GM21529 (cell line): ENCODE data around the gene DHX9.

ENCODE experiments used
- ATAC-seq: cut with Tn5 transposase; IDR thresholded peaks from one replicate; pipeline ENCODE4 v1.9.1; 2021; ENCODE audit not compliant: unreplicated experiment

DHX9 gene

DNA sequence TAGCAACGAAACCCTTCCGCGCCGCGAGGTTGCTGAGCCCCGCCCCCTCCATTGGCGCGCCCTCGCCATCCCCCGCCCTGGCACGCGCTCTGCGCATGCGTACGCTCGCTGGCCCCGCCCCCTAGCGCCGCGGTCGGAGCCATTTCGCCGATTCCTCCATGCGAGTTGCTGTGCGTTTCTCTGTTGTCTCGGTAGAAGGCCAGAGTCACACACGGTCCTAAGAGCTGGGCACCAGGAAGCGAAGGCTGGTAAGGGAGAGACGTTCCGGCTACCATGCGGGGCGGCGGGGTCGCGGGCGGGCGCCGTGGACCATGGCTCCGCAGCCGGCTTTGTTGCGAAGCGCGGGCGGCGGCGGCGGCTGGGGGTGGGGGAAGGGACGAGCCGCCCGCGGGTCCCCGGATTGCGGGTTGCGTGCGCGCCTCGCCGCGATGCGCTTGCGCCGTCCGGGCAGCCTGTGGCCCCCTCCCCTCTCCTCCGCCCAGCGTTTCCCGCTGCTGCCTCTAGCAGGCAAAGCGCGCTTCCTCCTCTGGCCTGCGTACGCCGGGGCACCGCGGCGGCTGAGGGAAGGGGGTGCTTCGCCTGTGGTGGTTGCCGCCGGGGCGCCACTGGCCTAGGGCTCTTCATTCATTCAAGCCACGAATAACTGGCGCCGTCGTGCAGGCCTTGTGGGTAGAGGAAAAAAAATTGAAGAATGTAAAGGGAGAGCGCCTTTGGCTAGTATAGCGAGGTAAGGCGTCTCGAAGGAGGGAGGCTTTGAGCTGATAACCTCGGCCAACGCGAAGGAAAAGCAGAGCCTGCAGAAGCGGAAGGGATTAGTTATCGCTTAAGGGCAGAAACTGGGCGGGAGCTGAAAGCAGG is at the start of gene DHX9:
DHX9 (plus strand) TSS at position 139 of the 858 bp plus-strand sequence. CDS start 3,220 bp downstream, outside the sequence.
- peak; percentile 77 for ATAC-seq

DNA sequence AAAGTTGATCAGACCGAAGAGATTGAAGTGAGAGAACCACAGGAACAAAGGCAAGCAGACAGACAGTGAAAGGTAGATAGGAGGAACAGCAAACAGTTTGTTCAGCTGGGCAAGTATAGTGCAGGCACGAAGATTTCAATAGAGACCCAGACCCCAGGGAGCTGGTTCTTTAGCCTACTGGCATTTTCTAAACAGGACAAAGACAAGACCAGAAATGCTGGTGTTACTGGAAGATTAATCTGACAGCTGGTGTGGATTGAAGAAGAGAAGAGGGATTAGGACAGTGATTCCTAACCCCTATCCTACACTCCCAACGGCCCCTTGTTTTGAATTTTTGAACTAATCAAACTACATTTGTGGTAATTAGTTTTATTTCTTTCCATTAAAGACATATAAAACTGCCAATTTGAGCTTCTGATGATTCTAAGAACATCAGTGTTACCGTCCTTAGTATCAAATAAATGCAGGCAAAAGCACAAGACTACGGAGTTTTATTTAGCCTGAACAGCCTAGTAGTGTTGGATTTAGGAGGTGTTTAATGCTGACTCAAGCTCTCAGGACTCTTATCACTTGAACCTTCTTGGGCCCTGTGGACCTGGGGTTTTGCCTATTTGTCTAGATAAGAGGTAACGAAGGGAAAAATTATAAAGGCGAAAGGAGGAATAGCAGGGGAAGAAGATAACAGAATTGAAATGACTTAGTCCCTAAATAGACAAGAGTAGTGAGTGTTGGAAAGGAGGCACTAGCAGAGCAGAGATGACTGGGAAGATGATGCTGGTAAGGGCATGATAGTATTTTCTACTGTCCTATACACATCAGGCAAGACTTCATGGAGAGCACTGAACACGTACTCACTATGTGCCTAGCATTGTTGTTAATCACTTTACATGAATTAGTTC is 47.6 kb upstream of the DHX9 start:
- no peak for ATAC-seq

DNA sequence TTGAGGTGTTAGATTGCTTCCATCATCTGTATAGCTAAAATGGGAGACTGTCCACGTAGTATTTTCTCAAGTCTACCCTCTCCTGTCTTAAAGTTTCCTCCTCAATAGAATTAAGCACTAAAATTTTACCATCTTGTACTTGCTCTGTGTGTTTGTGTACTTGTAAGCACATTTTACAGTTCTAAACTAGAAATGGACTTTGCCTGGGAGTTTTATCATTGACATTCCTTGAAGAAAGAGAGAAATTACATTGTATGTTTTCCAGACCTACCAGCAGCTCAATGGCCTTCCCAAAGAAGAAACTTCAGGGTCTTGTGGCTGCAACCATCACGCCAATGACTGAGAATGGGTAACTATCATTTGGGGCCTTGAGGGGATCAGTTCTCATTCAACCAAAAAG is 45.1 kb upstream of the DHX9 start:
- no peak for ATAC-seq

DNA sequence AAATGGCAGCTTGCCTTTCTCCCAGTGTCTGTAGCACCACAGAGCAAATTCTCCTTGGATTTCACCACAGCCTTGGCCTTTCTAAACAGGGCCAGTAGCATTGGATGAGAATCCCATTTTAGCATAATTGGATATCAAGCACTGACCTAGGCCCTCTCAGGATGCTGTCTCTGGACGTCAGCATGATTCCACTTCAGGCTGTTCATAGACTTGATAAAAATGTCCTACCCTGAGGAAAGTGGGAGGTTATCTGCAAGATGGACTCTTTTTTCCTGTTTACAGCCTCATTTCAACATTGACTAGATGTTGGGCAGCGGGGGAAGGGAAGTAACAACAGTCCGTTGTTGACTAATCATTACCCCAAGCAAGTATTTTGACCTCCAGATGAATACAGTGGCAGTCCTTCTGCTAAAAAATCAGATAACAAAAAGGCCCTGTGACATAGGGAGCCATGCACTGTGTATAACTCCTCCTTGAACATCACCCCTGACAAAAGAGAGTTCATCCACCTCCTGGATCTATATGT is 44.4 kb upstream of the DHX9 start:
- ATAC-seq: no peak

DNA sequence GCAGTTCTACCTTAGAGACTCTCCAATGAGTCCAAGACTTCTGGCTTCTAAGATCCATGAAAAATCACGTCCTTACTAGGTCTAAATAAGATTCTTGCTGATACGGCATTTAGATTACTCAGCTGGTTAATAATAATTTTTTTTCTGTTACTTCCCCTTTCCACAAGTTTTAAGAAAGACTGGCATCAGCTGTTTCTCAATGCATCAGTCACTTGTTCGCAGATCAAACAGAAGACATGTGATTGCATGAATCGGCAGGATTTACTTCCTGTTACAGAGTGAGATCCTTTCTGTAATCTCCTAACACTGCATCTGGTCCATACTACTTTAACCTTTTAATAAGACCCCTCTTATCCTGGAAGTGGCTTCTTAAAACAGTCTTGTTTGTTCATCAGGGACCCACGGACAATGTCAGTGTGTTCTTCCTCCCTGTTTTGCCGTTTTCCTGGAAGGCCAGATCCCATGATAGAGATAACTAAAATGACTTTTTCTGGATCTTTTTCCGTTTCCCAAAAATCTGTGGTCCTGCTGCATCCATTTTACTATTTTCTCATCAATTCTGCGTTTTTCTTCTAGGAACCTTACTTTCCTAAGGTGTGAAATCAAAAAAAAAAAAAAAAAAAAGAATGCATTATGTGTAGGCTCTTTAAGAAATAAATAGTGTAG is 43.5 kb upstream of the DHX9 start:
- no peak for ATAC-seq

DNA sequence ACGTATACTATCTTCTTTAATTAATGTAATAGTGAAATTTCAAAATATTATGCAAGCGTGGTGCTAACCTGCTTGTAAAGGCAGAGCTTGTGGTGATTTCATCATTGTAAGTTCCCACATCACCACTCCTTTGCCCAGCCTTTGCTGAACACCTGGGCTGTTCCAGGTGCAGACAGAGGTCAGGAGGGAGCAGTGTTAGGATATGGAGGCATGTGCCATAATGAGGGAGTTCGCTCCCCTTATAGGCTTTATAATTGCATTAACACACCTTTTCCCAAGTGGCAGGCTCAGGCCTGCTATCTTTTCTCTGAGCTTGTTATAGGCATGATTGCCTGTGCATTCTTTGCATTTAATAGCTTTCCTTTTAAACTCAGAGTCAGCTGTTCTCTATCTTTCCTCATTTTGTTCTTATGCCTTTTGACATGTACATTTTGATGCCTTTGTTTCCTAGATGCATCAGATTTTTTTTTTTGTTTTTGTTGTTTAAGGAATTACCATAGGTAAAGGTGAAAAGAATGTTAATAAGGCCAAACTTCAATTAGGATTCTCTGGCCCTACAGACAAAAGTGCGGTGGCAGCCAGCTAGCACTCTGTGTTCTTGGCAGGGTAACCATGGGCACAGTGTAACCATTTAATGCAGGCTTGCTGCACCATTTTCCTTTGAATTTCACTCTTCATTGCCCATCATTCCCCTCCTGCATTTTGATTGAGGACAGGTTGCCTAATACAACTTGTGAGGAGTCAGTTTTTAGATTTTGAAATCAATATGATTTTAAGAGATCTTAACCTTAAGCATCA is 36.9 kb upstream of the DHX9 start:
- no peak for ATAC-seq

DNA sequence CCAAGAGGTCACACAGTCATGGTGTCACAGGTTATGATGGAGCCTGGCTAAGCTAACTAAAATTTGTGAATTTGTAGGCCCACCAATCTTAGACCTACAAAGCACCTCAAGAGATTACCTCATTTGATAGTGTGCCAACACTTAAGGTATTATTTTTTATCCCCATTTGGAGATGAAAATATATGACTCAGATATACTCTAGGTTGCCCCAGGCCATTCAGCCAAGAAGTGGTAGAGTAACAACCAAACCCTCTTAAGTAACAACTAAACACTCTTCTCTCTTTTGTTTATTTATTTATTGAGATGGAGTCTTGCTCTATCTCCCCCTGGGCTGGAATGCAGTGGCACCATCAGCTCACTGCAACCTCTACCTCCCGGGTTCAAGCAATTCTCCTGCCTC is 35.3 kb upstream of the DHX9 start:
- ATAC-seq: no peak

DNA sequence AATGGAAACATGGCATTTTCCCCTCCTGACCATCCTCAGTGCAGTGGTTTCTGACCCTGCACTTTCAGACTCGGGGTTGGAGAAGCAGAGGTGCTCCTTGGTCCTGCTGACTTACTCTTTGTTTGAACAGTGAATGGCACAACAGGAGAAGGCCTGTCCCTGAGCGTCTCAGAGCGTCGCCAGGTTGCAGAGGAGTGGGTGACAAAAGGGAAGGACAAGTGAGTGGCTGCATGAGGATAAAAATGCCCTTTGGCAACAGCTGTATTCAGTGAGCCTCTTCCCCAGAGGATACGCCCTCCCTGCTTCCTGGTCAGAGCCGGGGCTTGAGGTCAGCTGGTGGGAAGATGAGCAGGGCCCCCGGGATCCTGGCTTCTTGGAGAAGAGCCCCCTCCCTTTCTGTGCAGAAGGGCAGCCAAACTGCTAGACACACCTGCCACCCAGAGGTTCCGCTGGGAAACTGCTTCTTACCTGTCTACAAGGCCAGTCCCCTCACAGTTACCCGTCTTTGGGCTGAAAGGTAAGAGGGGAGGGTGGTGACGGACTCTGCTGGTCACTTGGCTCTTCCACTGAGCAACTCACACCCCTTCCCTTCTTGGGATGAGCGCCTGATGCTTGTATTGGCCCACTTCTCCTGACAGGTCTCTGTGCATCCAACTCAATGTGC is 33.0 kb upstream of the DHX9 start:
- ATAC-seq: no peak

DNA sequence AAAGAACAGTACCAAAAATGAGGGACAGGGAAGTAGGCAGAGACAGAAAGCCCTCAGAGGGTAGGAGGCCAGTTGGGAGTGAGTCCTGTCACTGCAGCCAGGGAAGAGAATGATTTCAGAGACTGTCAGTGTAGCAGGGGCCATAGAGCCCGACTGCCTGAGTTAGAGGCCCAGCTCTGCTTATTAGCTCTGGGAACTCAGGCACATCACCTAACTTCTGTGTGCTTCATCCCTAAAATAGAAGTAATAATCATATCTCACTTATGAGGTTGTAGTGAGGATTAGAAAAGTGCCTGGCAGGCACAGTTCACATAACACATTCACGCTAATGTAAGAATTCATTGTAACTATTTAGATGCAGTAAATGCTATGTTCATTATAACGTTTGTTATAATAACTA is 31.2 kb upstream of the DHX9 start:
- ATAC-seq: no peak

DNA sequence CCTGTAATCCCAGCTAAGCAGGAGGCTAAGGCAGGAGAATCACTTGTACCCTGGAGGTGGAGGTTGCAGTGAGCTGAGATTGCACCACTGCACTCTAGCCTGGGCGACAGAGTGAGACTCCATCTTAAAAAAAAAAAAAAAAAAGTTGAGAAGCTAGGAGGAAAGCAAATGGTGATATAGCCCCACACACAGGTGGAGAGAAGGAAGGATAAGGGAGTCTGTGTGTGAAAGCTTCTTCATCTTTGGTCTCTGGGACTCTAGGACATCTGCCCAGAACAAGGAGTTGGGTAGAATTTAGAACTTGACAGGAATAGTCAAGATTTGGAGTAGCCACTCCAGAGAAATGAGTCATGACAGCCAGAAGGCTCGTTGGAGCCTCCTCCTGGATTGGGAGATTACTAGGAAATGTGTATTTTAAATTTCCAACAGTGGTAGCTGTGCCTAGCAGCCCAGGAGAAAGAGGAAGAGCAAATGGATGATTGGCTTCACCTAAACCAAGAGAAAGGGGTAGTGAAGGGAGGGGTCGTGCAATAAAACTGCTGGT is 29.7 kb upstream of the DHX9 start:
- ATAC-seq: no peak

DNA sequence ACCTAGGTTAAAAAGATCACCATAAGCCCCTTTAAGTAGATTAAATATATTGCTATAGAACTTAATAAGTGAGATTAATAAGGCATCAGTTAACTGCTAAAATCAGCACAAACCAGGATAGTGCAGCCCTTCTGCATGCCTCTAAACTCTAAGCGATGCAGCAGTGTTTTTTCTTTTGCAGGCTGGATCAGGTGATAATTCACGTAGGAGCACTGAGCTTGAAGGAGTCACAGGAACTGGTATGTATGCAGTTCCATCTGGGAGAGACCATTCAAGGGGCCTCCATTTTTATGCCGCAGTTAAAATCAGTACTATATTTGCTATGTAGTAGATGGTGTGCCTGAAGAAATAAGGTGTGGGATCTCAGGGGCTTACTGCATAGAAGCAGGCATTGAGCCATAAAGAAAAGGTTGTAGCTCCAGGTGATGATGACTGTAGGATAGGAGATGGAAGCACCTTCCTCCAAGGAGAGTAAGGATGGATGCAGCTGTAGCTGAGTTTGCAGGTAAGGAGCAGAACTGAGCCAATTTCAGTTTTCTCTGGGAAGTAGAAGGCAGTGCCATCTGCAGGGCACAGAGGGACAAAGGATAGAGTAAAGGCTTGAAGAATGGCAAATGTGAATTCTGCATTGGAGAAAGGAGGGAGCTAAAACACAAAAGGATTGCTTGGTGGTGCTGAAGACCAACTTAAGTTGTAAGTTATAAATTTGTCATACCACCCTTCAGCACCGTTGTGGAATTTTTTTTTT is 27.0 kb upstream of the DHX9 start:
- no peak for ATAC-seq

DNA sequence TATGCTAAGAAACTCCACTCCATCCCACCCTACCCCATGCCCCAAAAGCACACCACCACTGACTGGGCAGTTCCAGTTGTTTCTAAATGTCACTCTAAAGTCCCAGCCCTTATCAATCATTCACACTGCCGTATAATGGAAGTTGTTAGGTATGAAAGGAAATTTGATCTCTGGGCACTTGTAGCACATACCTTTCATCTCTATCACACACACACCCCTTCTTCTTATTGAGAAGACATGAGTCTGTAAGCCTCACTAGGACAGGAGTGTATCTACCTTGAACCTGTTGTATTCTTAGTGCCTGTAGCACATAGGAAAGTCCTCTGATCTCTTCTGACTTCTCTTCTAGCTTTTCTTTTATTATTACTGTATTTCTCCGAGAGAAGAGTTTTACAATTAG is 22.3 kb upstream of the DHX9 start:
- ATAC-seq: no peak

DNA sequence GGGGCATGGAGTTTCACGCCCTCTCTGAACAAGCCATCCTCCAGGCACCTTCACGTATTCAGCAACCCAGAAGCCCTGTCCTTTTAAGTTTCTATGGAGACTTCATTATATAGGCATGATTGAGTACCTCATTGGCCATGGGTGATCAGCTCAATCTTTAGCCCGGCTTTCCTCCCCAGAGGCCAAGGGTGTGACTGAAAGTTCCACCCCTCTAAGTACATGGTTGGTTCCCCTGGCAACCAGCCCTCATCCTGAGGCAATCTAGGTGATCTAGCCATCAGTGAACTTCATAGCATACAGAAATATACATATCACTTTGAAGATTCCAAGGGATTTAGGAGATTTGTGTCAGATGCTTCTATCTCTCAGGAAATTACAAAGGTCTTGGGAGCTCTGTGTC is 21.3 kb upstream of the DHX9 start:
- ATAC-seq: no peak

DNA sequence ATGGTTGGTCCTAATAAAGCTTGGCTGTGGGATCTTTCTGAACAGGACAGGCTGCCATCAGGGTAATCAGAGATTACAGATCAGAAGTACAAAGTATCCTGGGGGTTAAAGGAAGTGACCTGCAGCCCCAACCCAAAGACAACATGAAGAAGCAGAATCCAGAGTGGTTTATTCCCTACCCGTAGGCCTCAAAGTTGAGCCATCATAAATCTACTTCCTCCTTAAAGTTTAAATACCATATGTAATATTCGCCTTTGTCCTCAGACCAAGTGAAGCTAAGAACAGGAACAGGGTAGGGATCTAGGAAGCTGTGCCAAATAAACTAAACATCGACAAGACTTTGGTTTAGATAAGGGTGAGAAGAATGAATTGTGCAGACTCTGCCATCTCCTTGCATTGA is 15.9 kb upstream of the DHX9 start:
- ATAC-seq: no peak

DNA sequence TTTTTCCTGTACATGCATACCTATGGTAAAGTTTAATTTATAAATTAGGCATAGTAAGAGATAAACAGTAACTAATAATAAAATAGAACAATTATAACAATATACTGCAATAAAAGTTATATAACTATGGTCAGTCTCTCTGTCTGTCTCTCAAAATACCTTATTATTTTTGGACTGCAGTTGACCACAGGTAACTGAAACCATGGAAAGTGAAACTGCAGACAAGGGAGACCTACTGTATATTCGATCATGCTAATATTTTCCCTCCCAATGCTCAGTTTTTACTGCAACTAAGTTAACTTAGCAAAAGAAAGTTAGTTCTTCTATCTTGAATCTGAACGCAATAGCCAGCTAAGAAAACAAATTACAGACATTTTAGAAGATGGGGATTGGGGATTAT is 12.3 kb upstream of the DHX9 start:
- no peak for ATAC-seq

DNA sequence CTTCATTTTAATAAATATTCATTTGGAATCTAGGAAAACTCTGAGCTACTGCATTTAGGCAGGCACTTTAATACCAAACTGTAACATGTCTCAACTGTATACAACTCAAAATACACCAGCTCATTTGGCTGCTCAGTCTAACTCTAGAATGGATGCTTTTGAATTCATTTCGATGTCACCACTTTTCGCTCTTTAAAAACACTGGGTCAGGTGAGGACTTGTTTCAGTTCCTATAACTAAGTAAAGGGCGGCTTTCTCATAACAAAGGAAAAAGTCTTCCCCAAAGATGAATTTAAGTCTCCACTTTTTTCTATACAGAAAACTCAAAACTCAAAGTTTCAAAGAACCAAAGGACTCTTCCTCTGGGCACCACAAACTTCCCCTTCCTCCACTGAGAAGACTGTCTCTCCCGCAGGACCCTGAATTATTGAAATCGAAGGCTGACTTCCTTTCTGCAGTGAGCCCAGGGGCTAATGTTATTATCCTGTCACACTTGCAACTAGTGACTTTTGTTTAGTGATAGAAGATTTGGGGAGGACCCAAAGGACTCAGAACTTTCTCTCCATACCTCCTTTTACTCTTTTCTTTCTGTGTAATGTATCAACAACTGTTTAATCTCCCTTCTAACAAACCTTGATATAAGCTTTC is 9.7 kb upstream of the DHX9 start:
- peak; percentile 84 for ATAC-seq

DNA sequence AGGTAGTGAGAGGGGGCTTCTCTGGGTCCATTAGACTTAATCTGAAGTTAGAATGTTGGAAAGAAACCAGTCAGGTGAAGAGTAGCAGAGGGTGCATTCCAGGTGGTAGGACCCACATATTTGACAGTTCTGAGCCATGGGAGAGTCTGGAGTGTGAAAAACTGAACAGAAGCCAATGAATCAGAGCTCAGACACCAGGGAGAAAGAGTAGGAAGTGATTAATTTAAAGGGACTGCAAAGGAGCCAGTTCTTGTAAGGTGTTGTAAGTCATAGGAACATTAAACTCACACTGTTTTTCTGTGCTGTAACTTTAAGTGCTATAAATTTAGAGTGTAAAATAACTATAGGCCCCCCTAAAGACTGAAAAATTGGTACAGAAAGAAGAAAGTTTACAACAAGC is 5.9 kb upstream of the DHX9 start:
- ATAC-seq: no peak

DNA sequence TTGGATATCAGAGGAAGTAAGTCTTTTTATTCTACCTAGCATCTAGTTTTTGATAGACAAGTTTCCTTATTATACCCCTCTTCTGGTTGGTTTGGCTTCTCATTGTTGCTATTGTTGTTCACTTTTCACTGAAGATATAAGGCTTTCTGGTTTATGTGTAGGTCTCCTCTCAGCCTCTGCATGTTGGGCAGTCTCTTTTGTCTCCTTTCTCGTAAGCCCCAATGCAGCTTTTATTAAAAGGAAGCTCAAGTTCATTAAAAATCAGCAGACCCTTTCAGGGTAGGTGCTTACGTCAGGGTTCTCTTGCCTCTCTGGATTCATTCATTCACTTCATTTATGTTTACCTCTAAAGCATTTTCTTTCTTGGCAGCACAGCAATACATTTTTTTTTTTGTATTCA is 4.8 kb upstream of the DHX9 start:
- no peak for ATAC-seq
